GM12878 (cell line): ENCODE data around the gene KNSTRN. TPM values are rescaled to one million over a fixed set of nuclear protein-coding genes. Genes with fewer than 3 reads are reported as not detected.

Experiments
- ATAC-seq: fragments of 200-7000 bp; cut with Tn5 transposase; 3 replicates; pipeline ENCODE4 v1.9.1; 2020; ENCODE audit warnings: mild to moderate bottlenecking, moderate library complexity
- BruUV-seq: library from RNA; stranded (reverse); fragments of 400-500 nt; replicated peaks from 2 replicates; lab custom pipeline; 2021; lab: Mats Ljungman, UMichigan
- CTCF ChIA-PET: fragments of 300-600 bp; sonication (Branson Sonifier 250); formaldehyde crosslinking; extraction: SDS; loops from one replicate; lab custom pipeline; 2021; ENCODE audit warnings: inconsistent platforms; lab: Yijun Ruan, JAX
- POLR2A ChIA-PET: fragments of 350-600 bp; formaldehyde crosslinking; extraction: SDS; loops from one replicate; lab custom pipeline; 2021; ENCODE audit warnings: inconsistent platforms; lab: Charles Lee
- RAD21 ChIA-PET: fragments of 300-600 bp; sonication (Branson Sonifier 250); formaldehyde crosslinking; loops from one replicate; lab custom pipeline; 2023; ENCODE audit warnings: antibody characterized with exemption; ENCODE audit not compliant: unreplicated experiment; lab: Charles Lee
- SMC1A ChIA-PET: fragments of 300-600 bp; sonication (Branson Sonifier 250); formaldehyde crosslinking; loops from one replicate; lab custom pipeline; 2023; ENCODE audit not compliant: unreplicated experiment, uncharacterized antibody; lab: Charles Lee
- DNase-seq: peaks from one replicate; pipeline ENCODE4 v3.0.0-alpha.2; 2011; ENCODE audit warnings: low read depth, low spot score
- FAIRE-seq: peaks from 3 replicates; lab custom pipeline; 2011; peaks lifted over from hg19 to GRCh38; lab: Jason Lieb, UNC
- H2AFZ ChIP-seq: 2 replicates; pipeline ENCODE4 v1.6.0; 2011; ENCODE audit warnings: low read depth, low read length, control low read depth; ENCODE audit not compliant: control insufficient read depth
- H3K27ac ChIP-seq: 2 replicates; pipeline ENCODE4 v1.5.1; 2011; ENCODE audit warnings: control low read depth; ENCODE audit not compliant: control insufficient read depth, insufficient read depth
- H3K27me3 ChIP-seq, 2 experiments: replicated peaks in 1 of 2; 2 replicates each; pipeline versions ENCODE4 v1.6.0 to v1.6.1; 2011; ENCODE audit warnings: low read length in 1 of 2; ENCODE audit not compliant: control insufficient read depth in 2 of 2, insufficient read depth in 2 of 2
- H3K36me3 ChIP-seq, 2 experiments: 2 replicates each; pipeline ENCODE4 v1.5.1; 2011; ENCODE audit warnings: low read length in 1 of 2; ENCODE audit not compliant: control insufficient read depth in 2 of 2, insufficient read depth in 2 of 2
- H3K4me1 ChIP-seq: 2 replicates; pipeline ENCODE4 v1.6.1; 2011; ENCODE audit warnings: mild to moderate bottlenecking, low read length, moderate library complexity, mixed read lengths; ENCODE audit not compliant: control insufficient read depth, insufficient read depth
- H3K4me2 ChIP-seq: 2 replicates; pipeline ENCODE4 v1.6.0; 2011; ENCODE audit warnings: control low read depth; ENCODE audit not compliant: control insufficient read depth, insufficient read depth
- H3K4me3 ChIP-seq: fragments of 200-600 bp; sonication (generic); 2 replicates; pipeline ENCODE4 v1.5.1; 2016
- H3K79me2 ChIP-seq: 2 replicates; pipeline ENCODE4 v1.6.0; 2011; ENCODE audit warnings: low read length; ENCODE audit not compliant: control insufficient read depth, insufficient read depth
- H3K9ac ChIP-seq: 2 replicates; pipeline ENCODE4 v1.8.0; 2011; ENCODE audit warnings: low read length, control low read depth, mixed read lengths; ENCODE audit not compliant: control insufficient read depth, insufficient read depth
- H3K9me3 ChIP-seq: replicated peaks from 3 replicates; pipeline ENCODE4 v1.5.1; 2011; ENCODE audit warnings: mild to moderate bottlenecking, low read length; ENCODE audit not compliant: control insufficient read depth, insufficient read depth
- H4K20me1 ChIP-seq: 2 replicates; pipeline ENCODE4 v1.6.0; 2011; ENCODE audit not compliant: control insufficient read depth, insufficient read depth
- CBX3 ChIP-seq: fragments of 200-600 bp; sonication (generic); IDR thresholded peaks from 2 replicates; pipeline ENCODE4 v1.6.1; 2016; ENCODE audit warnings: low read depth, borderline replicate concordance
- CREM ChIP-seq: IDR thresholded peaks from 2 replicates; pipeline ENCODE4 v1.6.1; 2014; ENCODE audit warnings: antibody characterized with exemption, low read depth
- GATAD2B ChIP-seq: fragments of 450-650 bp; conservative IDR thresholded peaks from 2 replicates; pipeline ENCODE4 v1.6.1; 2017; ENCODE audit warnings: low read depth, mild to moderate bottlenecking, moderate library complexity
- HDGF ChIP-seq: fragments of 450-650 bp; IDR thresholded peaks from 2 replicates; pipeline ENCODE4 v1.6.1; 2016; ENCODE audit warnings: antibody characterized with exemption
- NBN ChIP-seq: fragments of 450-650 bp; IDR thresholded peaks from 2 replicates; pipeline ENCODE4 v1.6.1; 2016
- PML ChIP-seq: IDR thresholded peaks from 2 replicates; pipeline ENCODE4 v1.6.1; 2012; ENCODE audit warnings: low read length, inconsistent platforms
- RAD21 ChIP-seq: IDR thresholded peaks from 2 replicates; pipeline ENCODE4 v1.6.1; 2011; ENCODE audit warnings: mild to moderate bottlenecking, low read depth, low read length, moderate library complexity; ENCODE audit not compliant: insufficient read depth
- RCOR1 ChIP-seq: conservative IDR thresholded peaks from 2 replicates; pipeline ENCODE4 v1.6.1; 2012; ENCODE audit warnings: low read depth, low read length, improper control_type of control experiment
- SIN3A ChIP-seq: IDR thresholded peaks from 2 replicates; pipeline ENCODE4 v1.6.1; 2012; ENCODE audit warnings: low read depth, low read length, improper control_type of control experiment
- SMAD5 ChIP-seq: IDR thresholded peaks from 2 replicates; pipeline ENCODE4 v1.6.1; 2016; ENCODE audit warnings: antibody characterized with exemption, low read depth
- SMARCA5 ChIP-seq: fragments of 450-650 bp; IDR thresholded peaks from 2 replicates; pipeline ENCODE4 v1.6.1; 2017; ENCODE audit warnings: mild to moderate bottlenecking
- SMC3 ChIP-seq: IDR thresholded peaks from 2 replicates; pipeline ENCODE4 v1.6.1; 2011; ENCODE audit warnings: low read length, improper control_type of control experiment, borderline replicate concordance
- SP1 ChIP-seq: IDR thresholded peaks from one replicate; pipeline ENCODE4 v1.6.1; 2011; ENCODE audit warnings: low read depth, low read length
- TBL1XR1 ChIP-seq: IDR thresholded peaks from 2 replicates; pipeline ENCODE4 v1.6.1; 2012; ENCODE audit warnings: low read depth, low read length, improper control_type of control experiment
- ZNF207 ChIP-seq: fragments of 450-650 bp; IDR thresholded peaks from 2 replicates; pipeline ENCODE4 v1.6.1; 2014; ENCODE audit warnings: antibody characterized with exemption, mild to moderate bottlenecking, borderline replicate concordance
- ZNF217 ChIP-seq: fragments of 450-650 bp; IDR thresholded peaks from 2 replicates; pipeline ENCODE4 v1.6.1; 2017; ENCODE audit warnings: antibody characterized with exemption, mild to moderate bottlenecking
- WGBS: methylation state at CpG from one replicate; pipeline ENCODE4 v1.1.6; 2016; ENCODE audit warnings: low lambda C conversion rate; ENCODE audit not compliant: insufficient replicate concordance, insufficient coverage; ENCODE audit errors: missing lambda C conversion rate; 5-methylcytosine and 5-hydroxymethylcytosine counted together
- in situ Hi-C: fragments of 300-500 bp; cut with MboI; formaldehyde crosslinking; loops from 9 replicates; pipeline ENCODE4 v1.14.3; 2018; ENCODE audit warnings: mixed read lengths
- intact Hi-C: fragments of 100-400 bp; cut with micrococcal nuclease; formaldehyde crosslinking; loops from one replicate; pipeline ENCODE4 v1.14.2; 2022; ENCODE audit not compliant: unreplicated experiment
- polyA plus RNA-seq, 11 experiments: library from polyadenylated mRNA; depleted of rRNA in 4 of 11; unstranded in 6 of 11; stranded (reverse) in 5 of 11; fragments of >200 nt; fragmentation: Nextera tagmentation in 4 of 11; fragmentation: Illumina TruSeq in 1 of 11; extraction: Ambion mirVana in 4 of 11; extraction: Trizol in 1 of 11; gene quantifications; 1 replicate in 1 of 11; 2 replicates in 10 of 11; pipeline versions ENCODE4 v1.2.1 to v1.2.3, GENCODE V29; 2011 to 2016; ENCODE audit warnings: inconsistent platforms in 2 of 11, missing spikeins in 2 of 11, low read depth in 1 of 11
- total RNA-seq, 4 experiments: library from RNA; depleted of rRNA in 3 of 4; stranded (reverse); fragments of >200 nt in 3 of 4; fragmentation: Illumina TruSeq in 1 of 4; extraction: Trizol in 1 of 4; gene quantifications; 2 replicates each; pipeline versions ENCODE4 v1.2.1 to v1.2.3, GENCODE V29; 2013 to 2021
- TF ChIP-seq, protein P1 (sequence below), 3 experiments: IDR thresholded peaks in 2 of 3; conservative IDR thresholded peaks in 1 of 3; 2 replicates each; pipeline ENCODE4 v1.5.1; 2011; ENCODE audit warnings: low read depth in 3 of 3, low read length in 3 of 3, mild to moderate bottlenecking in 3 of 3, control low read depth in 2 of 3, moderate library complexity in 2 of 3, inconsistent platforms in 1 of 3, mixed read lengths in 1 of 3; ENCODE audit not compliant: control insufficient read depth in 2 of 3, insufficient read depth in 1 of 3; ENCODE audit errors: extremely low read depth in 1 of 3
- TF ChIP-seq, protein P2 (sequence below): fragments of 450-650 bp; formaldehyde crosslinking; IDR thresholded peaks from 2 replicates; pipeline ENCODE4 v1.4.0; 2020; ENCODE audit warnings: mild to moderate bottlenecking, moderate library complexity
- TF ChIP-seq, protein P3 (sequence below): fragments of 450-650 bp; IDR thresholded peaks from 2 replicates; pipeline ENCODE4 v1.6.1; 2016; ENCODE audit warnings: mild to moderate bottlenecking

KNSTRN gene
- total and polyA plus RNA-seq, 10 of the 15 experiments (the other 5 are each of a cell fraction or from before 2014, with no cell fraction given) = 30.3 to 72.1 (median 47.1) TPM

DNA sequence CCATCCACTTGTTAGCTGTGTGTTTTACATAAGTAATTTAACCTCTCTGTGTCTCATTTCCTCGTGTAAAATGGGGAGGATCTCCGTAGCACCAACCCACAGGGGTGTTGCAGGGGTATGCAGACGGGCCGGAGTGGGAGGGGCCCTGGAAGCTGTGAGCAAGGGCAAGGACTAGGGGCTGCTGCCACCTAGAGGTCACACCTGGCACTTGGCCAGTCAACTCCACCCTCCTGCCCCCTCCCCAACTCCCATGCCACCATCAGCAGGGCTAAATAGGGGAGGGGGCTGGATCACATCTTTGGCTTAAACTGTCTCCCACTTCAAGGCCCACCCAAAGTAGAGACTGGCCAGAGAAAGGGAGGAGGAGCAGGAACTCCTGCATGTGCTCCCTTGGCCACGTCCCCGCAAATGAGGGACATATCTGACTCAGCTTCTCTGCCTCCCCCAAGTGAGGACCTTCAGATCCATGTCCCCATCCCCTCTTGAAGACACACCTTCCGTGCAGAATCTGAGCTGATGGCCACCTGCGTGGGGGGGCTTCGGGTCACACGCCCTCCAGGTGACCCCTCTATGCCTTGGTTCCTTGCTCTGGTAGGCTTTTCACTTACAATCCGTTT, 44.4 kb upstream of the KNSTRN start:
- in situ Hi-C loops = no loop called here
- no peak for TF ChIP-seq RCOR1
- TF ChIP-seq PML = no peak
- peak; percentile 73 for TF ChIP-seq RAD21
- TF ChIP-seq SMAD5 = no peak
- TF ChIP-seq ZNF217 = no peak
- TF ChIP-seq TBL1XR1 = no peak
- TF ChIP-seq, protein P1, sequence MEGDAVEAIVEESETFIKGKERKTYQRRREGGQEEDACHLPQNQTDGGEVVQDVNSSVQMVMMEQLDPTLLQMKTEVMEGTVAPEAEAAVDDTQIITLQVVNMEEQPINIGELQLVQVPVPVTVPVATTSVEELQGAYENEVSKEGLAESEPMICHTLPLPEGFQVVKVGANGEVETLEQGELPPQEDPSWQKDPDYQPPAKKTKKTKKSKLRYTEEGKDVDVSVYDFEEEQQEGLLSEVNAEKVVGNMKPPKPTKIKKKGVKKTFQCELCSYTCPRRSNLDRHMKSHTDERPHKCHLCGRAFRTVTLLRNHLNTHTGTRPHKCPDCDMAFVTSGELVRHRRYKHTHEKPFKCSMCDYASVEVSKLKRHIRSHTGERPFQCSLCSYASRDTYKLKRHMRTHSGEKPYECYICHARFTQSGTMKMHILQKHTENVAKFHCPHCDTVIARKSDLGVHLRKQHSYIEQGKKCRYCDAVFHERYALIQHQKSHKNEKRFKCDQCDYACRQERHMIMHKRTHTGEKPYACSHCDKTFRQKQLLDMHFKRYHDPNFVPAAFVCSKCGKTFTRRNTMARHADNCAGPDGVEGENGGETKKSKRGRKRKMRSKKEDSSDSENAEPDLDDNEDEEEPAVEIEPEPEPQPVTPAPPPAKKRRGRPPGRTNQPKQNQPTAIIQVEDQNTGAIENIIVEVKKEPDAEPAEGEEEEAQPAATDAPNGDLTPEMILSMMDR (IDR thresholded peaks at IDR 0.05 in 2 of 3, conservative IDR thresholded peaks at IDR 0.05 in 1 of 3; ENCODE audit: control insufficient read depth in 2 of 3, extremely low read depth in 1 of 3, insufficient read depth in 1 of 3, low read depth in 3 of 3, low read length in 3 of 3) = peak; percentile 90 to 95 (median 92)
- TF ChIP-seq ZNF207 = peak; percentile 38; the same call in 1 of the 2 replicates
- 0 out of 2 replicates have a peak, but pooled peaks have one; percentile 35 for TF ChIP-seq SMARCA5
- TF ChIP-seq GATAD2B = 0 out of 2 replicates have a peak, but pooled peaks have one; percentile 22
- no peak for TF ChIP-seq HDGF
- TF ChIP-seq SMC3 = peak; percentile 64; the same call in 1 of the 2 replicates
- no peak for TF ChIP-seq SIN3A
- TF ChIP-seq, protein P2, sequence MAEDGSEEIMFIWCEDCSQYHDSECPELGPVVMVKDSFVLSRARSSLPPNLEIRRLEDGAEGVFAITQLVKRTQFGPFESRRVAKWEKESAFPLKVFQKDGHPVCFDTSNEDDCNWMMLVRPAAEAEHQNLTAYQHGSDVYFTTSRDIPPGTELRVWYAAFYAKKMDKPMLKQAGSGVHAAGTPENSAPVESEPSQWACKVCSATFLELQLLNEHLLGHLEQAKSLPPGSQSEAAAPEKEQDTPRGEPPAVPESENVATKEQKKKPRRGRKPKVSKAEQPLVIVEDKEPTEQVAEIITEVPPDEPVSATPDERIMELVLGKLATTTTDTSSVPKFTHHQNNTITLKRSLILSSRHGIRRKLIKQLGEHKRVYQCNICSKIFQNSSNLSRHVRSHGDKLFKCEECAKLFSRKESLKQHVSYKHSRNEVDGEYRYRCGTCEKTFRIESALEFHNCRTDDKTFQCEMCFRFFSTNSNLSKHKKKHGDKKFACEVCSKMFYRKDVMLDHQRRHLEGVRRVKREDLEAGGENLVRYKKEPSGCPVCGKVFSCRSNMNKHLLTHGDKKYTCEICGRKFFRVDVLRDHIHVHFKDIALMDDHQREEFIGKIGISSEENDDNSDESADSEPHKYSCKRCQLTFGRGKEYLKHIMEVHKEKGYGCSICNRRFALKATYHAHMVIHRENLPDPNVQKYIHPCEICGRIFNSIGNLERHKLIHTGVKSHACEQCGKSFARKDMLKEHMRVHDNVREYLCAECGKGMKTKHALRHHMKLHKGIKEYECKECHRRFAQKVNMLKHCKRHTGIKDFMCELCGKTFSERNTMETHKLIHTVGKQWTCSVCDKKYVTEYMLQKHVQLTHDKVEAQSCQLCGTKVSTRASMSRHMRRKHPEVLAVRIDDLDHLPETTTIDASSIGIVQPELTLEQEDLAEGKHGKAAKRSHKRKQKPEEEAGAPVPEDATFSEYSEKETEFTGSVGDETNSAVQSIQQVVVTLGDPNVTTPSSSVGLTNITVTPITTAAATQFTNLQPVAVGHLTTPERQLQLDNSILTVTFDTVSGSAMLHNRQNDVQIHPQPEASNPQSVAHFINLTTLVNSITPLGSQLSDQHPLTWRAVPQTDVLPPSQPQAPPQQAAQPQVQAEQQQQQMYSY (CRISPR knock-in tag) = no peak
- TF ChIP-seq CBX3 = no peak
- TF ChIP-seq, protein P3, sequence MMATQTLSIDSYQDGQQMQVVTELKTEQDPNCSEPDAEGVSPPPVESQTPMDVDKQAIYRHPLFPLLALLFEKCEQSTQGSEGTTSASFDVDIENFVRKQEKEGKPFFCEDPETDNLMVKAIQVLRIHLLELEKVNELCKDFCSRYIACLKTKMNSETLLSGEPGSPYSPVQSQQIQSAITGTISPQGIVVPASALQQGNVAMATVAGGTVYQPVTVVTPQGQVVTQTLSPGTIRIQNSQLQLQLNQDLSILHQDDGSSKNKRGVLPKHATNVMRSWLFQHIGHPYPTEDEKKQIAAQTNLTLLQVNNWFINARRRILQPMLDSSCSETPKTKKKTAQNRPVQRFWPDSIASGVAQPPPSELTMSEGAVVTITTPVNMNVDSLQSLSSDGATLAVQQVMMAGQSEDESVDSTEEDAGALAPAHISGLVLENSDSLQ = no peak
- TF ChIP-seq NBN = 0 out of 2 replicates have a peak, but pooled peaks have one; percentile 31
- no peak for TF ChIP-seq CREM
- peak; percentile 33 for TF ChIP-seq SP1

More for the DNA sequence above, 44.4 kb upstream of the KNSTRN start:
- Histone ChIP-seq H3K27me3 (no peaks in the 10 kb centered on the region; a peak in 1 of 4 replicates), H3K4me1 (peaks cover 9% of the 10 kb centered on the region), H3K79me2 (no peaks in the 10 kb centered on the region), H3K4me2 (no peak overlapping the region; the same call in 1 of the 2 replicates), H4K20me1 (no peaks in the 10 kb centered on the region), H3K9me3 (no peaks in the 10 kb centered on the region), H3K36me3 (no peaks in the 10 kb centered on the region), H3K9ac (no peak overlapping the region), H3K4me3 (no peak overlapping the region), H2AFZ (no peak overlapping the region), H3K27ac (no peak overlapping the region)
- WGBS = 31% methylated on average over 11 of the region's 11 CpGs
- intact Hi-C loops = loop anchor here (1.0 kb wide), 2 partner anchors 17 to 59 kb away; no protein-coding TSS in a partner anchor
- ChIA-PET SMC1A (interaction anchor here (2.5 to 4.6 kb wide), 6 partner anchors 11 to 121 kb away, joined by 10 to 58 read pairs (median 21); partner anchors contain the start of genes INAFM2 and PLCB2), POLR2A (interaction anchor here (1.2 kb wide), 1 partner anchor 18 kb away, joined by 4 read pairs; no protein-coding TSS in a partner anchor), RAD21 (interaction anchor here (0.8 to 4.7 kb wide), 19 partner anchors 9 to 182 kb away, joined by 3 to 93 read pairs (median 4); partner anchors contain the start of genes INAFM2 and IVD), CTCF (interaction anchor here (0.5 to 13.7 kb wide), 43 partner anchors 10 to 550 kb away, joined by 3 to 336 read pairs (median 4); partner anchors contain the start of genes BAHD1, INAFM2, KNSTRN and PAK6)
- FAIRE-seq (peak; percentile 66), ATAC-seq (peak; percentile 94), DNase-seq (no peak)
- no TSS peak for BruUV-seq
